Parathyroid adenoma (tissue), 2 donors: Measurements from ENCODE around the gene MECP2.
A peak's percentile ranks its signal among the peaks of the same experiment; 100 is the strongest.

Experiments used
- H2AFZ ChIP-seq: fragments of 300-600 bp; sonication (generic); one replicate; pipeline ENCODE4 v1.7.0; 2017; ENCODE audit warnings: antibody characterized with exemption, mild to moderate bottlenecking
- H3K27ac ChIP-seq: fragments of 300-600 bp; sonication (generic); one replicate; pipeline ENCODE4 v1.7.0; 2017
- H3K27me3 ChIP-seq: fragments of 300-600 bp; sonication (generic); one replicate; pipeline ENCODE4 v1.7.0; 2017; ENCODE audit warnings: low read length; ENCODE audit not compliant: control insufficient read depth, insufficient read depth
- H3K36me3 ChIP-seq: fragments of 300-600 bp; sonication (generic); one replicate; pipeline ENCODE4 v1.7.0; 2017; ENCODE audit warnings: low read length; ENCODE audit not compliant: control insufficient read depth, insufficient read depth
- H3K4me1 ChIP-seq: fragments of 300-600 bp; sonication (generic); one replicate; pipeline ENCODE4 v1.7.0; 2017; ENCODE audit warnings: control low read depth
- H3K4me2 ChIP-seq: fragments of 300-600 bp; sonication (generic); one replicate; pipeline ENCODE4 v1.7.0; 2017; ENCODE audit warnings: low read length
- H3K4me3 ChIP-seq: fragments of 300-600 bp; sonication (generic); one replicate; pipeline ENCODE4 v1.7.0; 2017; ENCODE audit warnings: low read depth, low read length
- H3K79me2 ChIP-seq: fragments of 300-600 bp; sonication (generic); one replicate; pipeline ENCODE4 v1.7.0; 2017; ENCODE audit warnings: control low read depth
- H3K9ac ChIP-seq: fragments of 300-600 bp; sonication (generic); one replicate; pipeline ENCODE4 v1.7.0; 2017; ENCODE audit warnings: mild to moderate bottlenecking
- H3K9me3 ChIP-seq: fragments of 300-600 bp; sonication (generic); one replicate; pipeline ENCODE4 v1.7.0; 2017; ENCODE audit warnings: low read length; ENCODE audit not compliant: control insufficient read depth
- TF ChIP-seq, protein P1 (sequence below): fragments of 300-600 bp; sonication (generic); IDR thresholded peaks from one replicate; pipeline ENCODE4 v1.7.0; 2017; ENCODE audit warnings: antibody characterized with exemption, mild to moderate bottlenecking
- donor health status: primary hyperparathyroidism.

Gene MECP2

GRCh38 chrX:154121961-154122360 lies 24.4 kb upstream of the MECP2 start:
- H3K27ac ChIP-seq: peak overlapping the region; percentile 57
- H3K4me2 ChIP-seq: no peak overlapping the region
- no peaks in the 10 kb centered on the region for H3K4me1 ChIP-seq
- TF ChIP-seq, protein P1, sequence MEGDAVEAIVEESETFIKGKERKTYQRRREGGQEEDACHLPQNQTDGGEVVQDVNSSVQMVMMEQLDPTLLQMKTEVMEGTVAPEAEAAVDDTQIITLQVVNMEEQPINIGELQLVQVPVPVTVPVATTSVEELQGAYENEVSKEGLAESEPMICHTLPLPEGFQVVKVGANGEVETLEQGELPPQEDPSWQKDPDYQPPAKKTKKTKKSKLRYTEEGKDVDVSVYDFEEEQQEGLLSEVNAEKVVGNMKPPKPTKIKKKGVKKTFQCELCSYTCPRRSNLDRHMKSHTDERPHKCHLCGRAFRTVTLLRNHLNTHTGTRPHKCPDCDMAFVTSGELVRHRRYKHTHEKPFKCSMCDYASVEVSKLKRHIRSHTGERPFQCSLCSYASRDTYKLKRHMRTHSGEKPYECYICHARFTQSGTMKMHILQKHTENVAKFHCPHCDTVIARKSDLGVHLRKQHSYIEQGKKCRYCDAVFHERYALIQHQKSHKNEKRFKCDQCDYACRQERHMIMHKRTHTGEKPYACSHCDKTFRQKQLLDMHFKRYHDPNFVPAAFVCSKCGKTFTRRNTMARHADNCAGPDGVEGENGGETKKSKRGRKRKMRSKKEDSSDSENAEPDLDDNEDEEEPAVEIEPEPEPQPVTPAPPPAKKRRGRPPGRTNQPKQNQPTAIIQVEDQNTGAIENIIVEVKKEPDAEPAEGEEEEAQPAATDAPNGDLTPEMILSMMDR: no peak
- no peaks in the 10 kb centered on the region for H3K79me2 ChIP-seq
- no peak overlapping the region for H3K4me3 ChIP-seq
- H3K9me3 ChIP-seq: no peaks in the 10 kb centered on the region
- no peak overlapping the region for H2AFZ ChIP-seq
- no peaks in the 10 kb centered on the region for H3K36me3 ChIP-seq
- H3K27me3 ChIP-seq: no peaks in the 10 kb centered on the region
- H3K9ac ChIP-seq: no peak overlapping the region

DNA sequence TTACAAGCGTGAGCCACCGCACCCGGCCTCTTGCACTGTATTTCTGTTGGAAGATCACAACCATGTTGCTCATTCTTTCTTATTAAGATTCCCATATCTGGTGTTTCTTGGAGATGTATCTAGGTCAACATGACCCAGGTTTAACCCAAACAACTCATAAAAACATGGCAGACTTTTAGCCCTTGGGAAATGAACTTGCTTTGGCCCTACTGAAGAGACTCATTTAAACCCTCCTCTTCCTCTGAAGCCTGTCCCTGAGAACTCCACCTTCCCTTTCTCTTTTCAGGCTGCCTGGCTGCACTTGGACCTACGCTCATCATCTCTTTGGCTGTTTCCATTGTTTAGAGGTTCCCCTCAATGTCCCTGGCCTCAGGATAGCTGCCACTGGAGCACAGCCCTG lies 23.7 kb upstream of the MECP2 start:
- Histone ChIP-seq H3K79me2 (no peaks in the 10 kb centered on the region), H3K4me2 (no peak overlapping the region), H3K9me3 (no peaks in the 10 kb centered on the region), H3K36me3 (no peaks in the 10 kb centered on the region), H3K27me3 (no peaks in the 10 kb centered on the region), H3K9ac (no peak overlapping the region), H3K27ac (peak overlapping the region; percentile 57), H3K4me3 (no peak overlapping the region), H2AFZ (no peak overlapping the region), H3K4me1 (no peaks in the 10 kb centered on the region)
- TF ChIP-seq, protein P1: no peak

- TF ChIP-seq, protein P1: no peak
- no peak overlapping the region for H3K4me3 ChIP-seq
- no peak overlapping the region for H3K27ac ChIP-seq
- no peak overlapping the region for H3K4me2 ChIP-seq
- H3K9ac ChIP-seq: no peak overlapping the region
- H3K27me3 ChIP-seq: no peaks in the 10 kb centered on the region
- H3K36me3 ChIP-seq: no peaks in the 10 kb centered on the region
- H3K9me3 ChIP-seq: no peaks in the 10 kb centered on the region
- no peaks in the 10 kb centered on the region for H3K79me2 ChIP-seq
- no peaks in the 10 kb centered on the region for H3K4me1 ChIP-seq
- no peak overlapping the region for H2AFZ ChIP-seq
These were observed 23.1 kb upstream of the MECP2 start for GRCh38 chrX:154120567-154120966.

DNA sequence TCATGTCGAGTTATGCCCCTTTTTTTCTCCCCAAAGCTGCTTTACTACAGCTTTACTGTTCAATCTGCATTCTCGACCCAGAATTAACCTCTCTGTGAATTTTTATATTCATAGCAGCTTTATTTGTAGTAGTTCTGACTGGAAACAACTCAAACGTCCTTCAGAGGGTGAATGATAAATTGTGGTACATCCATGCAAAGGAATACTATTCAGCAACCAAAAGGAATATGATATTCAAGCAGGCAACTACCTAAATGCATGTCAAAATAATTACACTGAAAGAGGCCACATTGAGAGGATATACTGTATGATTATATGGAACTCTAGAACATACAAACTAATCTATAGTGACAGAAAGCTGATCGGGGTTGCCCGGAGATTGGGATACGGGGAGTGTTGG lies 20.0 kb upstream of the MECP2 start:
- Histone ChIP-seq H3K9me3 (no peaks in the 10 kb centered on the region), H2AFZ (no peak overlapping the region), H3K4me3 (no peak overlapping the region), H3K27ac (no peak overlapping the region), H3K4me2 (no peak overlapping the region), H3K79me2 (no peaks in the 10 kb centered on the region), H3K27me3 (no peaks in the 10 kb centered on the region), H3K9ac (no peak overlapping the region), H3K4me1 (no peaks in the 10 kb centered on the region), H3K36me3 (no peaks in the 10 kb centered on the region)
- TF ChIP-seq, protein P1: no peak

GRCh38 chrX:154116426-154117211 lies 19.1 kb upstream of the MECP2 start:
- H3K4me3 ChIP-seq: no peak overlapping the region
- H3K4me2 ChIP-seq: no peak overlapping the region
- TF ChIP-seq, protein P1: no peak
- H3K36me3 ChIP-seq: no peaks in the 10 kb centered on the region
- H3K9me3 ChIP-seq: no peaks in the 10 kb centered on the region
- H3K27me3 ChIP-seq: no peaks in the 10 kb centered on the region
- H3K27ac ChIP-seq: no peak overlapping the region
- no peaks in the 10 kb centered on the region for H3K79me2 ChIP-seq
- no peak overlapping the region for H3K9ac ChIP-seq
- H3K4me1 ChIP-seq: no peaks in the 10 kb centered on the region
- no peak overlapping the region for H2AFZ ChIP-seq
